HFF-Myc (cell line): ENCODE results near the gene BOD1L1.
A peak's percentile ranks its signal among the peaks of the same experiment; 100 is the strongest.

ENCODE experiments used
- DNase-seq: peaks from one replicate; pipeline ENCODE4 v3.0.0-alpha.2; 2011; ENCODE audit warnings: low read depth; ENCODE audit errors: extremely low read depth
- H3K4me3 ChIP-seq: replicated peaks from 2 replicates; pipeline ENCODE4 v1.5.1; 2011; ENCODE audit warnings: low read depth, mild to moderate bottlenecking, control low read depth, low read length
- CTCF ChIP-seq: IDR thresholded peaks from 2 replicates; pipeline ENCODE4 v1.5.1; 2012; ENCODE audit warnings: mild to moderate bottlenecking, low read depth, low read length, control low read depth; ENCODE audit errors: missing control alignments

BOD1L1 gene

DNA sequence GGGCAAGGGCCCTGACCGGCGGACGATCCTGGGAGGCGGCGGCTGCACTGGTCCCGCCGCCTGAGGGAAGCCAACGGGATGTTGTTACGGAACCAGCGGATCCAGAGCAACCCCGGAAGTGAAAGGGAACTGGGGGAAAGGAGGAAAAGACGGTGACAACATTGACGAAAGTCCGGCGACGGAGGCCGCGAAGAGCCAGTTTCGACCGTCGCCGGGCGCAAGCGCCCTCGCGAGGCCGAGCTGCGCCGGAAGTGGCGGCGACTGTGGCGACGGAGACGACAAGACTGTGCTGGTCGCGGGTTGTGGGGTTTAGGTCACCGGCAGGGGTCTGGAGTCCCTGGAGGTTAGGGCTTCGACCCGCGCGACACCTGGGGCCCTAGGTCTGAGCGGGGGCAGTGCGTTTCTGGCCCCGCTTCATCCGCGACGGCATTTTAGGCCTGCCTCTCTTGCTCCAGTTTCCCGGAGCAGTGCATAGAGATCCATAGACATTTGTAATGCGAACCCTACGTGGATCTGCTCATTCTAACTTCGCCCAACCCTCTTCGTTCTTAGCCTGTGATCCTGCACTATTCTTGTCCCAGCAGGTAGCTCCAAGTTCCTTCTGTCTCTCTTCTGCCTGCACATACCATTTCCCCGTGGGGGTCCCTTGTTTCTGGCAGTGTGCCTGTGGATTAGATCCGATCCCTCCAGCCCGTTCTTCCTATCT lies at the start of gene BOD1L1:
BOD1L1 (minus strand) TSS at position 120 of the 706 bp plus-strand sequence. CDS start 138 bp downstream, outside the sequence.
- peak; percentile 42 for TF ChIP-seq CTCF
- DNase-seq = peak; percentile 79
- H3K4me3 ChIP-seq = peak within 1 kb of the TSS; percentile 97

DNA sequence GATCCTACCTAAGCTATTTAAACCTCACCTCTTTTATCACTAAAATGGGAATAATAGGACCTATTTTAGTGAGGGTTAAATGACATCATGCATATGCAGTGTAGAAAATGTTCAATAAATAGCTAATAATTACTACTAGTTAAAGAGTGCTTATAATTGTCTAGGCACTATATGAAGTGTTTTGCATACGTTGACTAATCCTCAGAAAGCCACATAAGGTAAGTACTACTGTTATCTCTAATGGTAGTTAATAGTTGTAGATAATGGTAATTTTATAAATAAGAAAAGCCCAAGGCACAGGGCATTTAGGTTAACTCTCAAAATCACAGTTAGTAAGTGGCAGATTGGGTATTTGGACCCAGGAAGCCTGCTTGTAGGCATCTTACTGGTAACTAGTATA lies 47.4 kb upstream of the BOD1L1 start:
- no peak for TF ChIP-seq CTCF

DNA sequence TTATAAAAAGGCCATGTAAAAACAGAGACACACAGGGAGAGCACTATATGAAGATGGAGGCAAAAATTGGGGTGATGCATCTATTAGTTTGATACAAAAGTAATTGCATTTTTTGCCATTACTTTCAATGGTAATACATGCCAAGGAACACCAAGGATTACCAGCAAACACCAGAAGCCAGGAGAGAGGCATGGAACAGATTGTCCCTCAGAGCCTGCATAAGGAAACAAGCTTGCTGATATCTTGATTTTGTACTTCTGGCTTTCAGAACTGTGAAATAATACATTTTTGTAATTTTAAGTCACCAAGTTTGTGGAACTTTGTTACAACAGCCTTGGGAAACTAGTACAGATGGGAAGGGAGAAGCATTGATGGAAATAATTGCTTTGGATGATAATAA lies 45.6 kb upstream of the BOD1L1 start:
- DNase-seq = no peak
- no peak for TF ChIP-seq CTCF
- H3K4me3 ChIP-seq = no peak overlapping the region

More for the DNA sequence above, 47.4 kb upstream of the BOD1L1 start:
- DNase-seq = no peak
- no peak overlapping the region for H3K4me3 ChIP-seq

GRCh38 chr4:13670456-13671160 lies 43.1 kb upstream of the BOD1L1 start:
- no peak for DNase-seq
- no peak overlapping the region for H3K4me3 ChIP-seq
- TF ChIP-seq CTCF = no peak

GRCh38 chr4:13665701-13666660 lies 38.5 kb upstream of the BOD1L1 start:
- no peak overlapping the region for H3K4me3 ChIP-seq
- no peak for TF ChIP-seq CTCF
- DNase-seq = no peak

GRCh38 chr4:13659341-13660070 lies 32.0 kb upstream of the BOD1L1 start:
- H3K4me3 ChIP-seq = no peak overlapping the region
- TF ChIP-seq CTCF = no peak
- no peak for DNase-seq
